Vagina (tissue), 2 donors: ENCODE measurements around the gene CR1L.

Source experiments
- POLR2AphosphoS5 ChIP-seq, 2 donors: sonication (generic); formaldehyde crosslinking; IDR thresholded peaks; one replicate each; pipeline ENCODE4 v1.9.0; 2017; ENCODE audit warnings: antibody characterized with exemption in 2 of 2, mild to moderate bottlenecking in 2 of 2, low read depth in 1 of 2; ENCODE audit not compliant: insufficient read depth in 1 of 2
- TF ChIP-seq, protein P1 (sequence below), 3 experiments: fragments of 450-650 bp in 2 of 3; fragments of 200-600 bp in 1 of 3; sonication (generic) in 1 of 3; IDR thresholded peaks; one replicate each; pipeline ENCODE4 v1.5.1; 2017 to 2019; ENCODE audit warnings: antibody characterized with exemption in 3 of 3, mild to moderate bottlenecking in 2 of 3, moderate library complexity in 2 of 3

DNA sequence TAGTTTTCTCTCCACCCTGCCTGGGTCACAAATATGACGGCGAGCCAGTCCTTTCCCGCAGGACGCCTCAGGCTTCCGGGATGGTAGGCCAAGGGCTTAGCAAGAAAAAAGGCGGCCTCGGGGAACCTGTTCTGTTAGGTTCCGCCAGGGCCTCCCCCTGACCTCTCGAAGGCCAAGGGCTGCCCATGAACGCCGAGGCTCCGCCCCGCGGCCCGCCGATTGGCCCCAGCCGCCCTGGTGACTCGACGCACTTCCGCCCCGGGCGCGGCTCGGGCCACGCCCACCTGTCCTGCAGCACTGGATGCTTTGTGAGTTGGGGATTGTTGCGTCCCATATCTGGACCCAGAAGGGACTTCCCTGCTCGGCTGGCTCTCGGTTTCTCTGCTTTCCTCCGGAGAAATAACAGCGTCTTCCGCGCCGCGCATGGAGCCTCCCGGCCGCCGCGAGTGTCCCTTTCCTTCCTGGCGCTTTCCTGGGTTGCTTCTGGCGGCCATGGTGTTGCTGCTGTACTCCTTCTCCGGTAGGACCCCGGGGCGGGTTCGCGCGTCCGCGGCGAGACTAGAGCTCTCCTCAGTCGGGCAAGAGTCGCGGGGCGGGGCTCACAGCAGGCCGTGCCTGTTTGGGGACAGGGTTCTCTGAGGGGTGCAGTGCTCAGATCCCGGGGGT lies 107.0 kb downstream of the CR1L start, which contains the start of gene CD46:
- TF ChIP-seq, protein P1, sequence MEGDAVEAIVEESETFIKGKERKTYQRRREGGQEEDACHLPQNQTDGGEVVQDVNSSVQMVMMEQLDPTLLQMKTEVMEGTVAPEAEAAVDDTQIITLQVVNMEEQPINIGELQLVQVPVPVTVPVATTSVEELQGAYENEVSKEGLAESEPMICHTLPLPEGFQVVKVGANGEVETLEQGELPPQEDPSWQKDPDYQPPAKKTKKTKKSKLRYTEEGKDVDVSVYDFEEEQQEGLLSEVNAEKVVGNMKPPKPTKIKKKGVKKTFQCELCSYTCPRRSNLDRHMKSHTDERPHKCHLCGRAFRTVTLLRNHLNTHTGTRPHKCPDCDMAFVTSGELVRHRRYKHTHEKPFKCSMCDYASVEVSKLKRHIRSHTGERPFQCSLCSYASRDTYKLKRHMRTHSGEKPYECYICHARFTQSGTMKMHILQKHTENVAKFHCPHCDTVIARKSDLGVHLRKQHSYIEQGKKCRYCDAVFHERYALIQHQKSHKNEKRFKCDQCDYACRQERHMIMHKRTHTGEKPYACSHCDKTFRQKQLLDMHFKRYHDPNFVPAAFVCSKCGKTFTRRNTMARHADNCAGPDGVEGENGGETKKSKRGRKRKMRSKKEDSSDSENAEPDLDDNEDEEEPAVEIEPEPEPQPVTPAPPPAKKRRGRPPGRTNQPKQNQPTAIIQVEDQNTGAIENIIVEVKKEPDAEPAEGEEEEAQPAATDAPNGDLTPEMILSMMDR (IDR thresholded peaks at IDR 0.05): peak in 1 of 3 experiments; percentile 4
- peak; percentile 76 to 96 for TF ChIP-seq POLR2AphosphoS5 (IDR thresholded peaks at IDR 0.05; ENCODE audit: insufficient read depth in 1 of 2, low read depth in 1 of 2)
